Neuron (in vitro differentiated cells): ENCODE data around the gene ATP1A2.

Source experiments
- H2AFZ ChIP-seq: one replicate; pipeline ENCODE4 v1.6.1; 2013; ENCODE audit warnings: low read depth, mild to moderate bottlenecking, inconsistent platforms, low read length, moderate library complexity
- H3K27me3 ChIP-seq: one replicate; pipeline ENCODE4 v1.6.1; 2013; ENCODE audit warnings: low read length; ENCODE audit not compliant: insufficient read depth
- H3K36me3 ChIP-seq: one replicate; pipeline ENCODE4 v1.6.1; 2013; ENCODE audit warnings: low read length; ENCODE audit not compliant: insufficient read depth
- H3K4me1 ChIP-seq: one replicate; pipeline ENCODE4 v1.6.1; 2013; ENCODE audit warnings: low read length; ENCODE audit not compliant: insufficient read depth
- H3K4me3 ChIP-seq: 2 replicates; pipeline ENCODE4 v1.5.1; 2013; ENCODE audit warnings: mild to moderate bottlenecking, low read length, moderate library complexity
- H3K9me3 ChIP-seq: one replicate; pipeline ENCODE4 v1.6.1; 2013; ENCODE audit warnings: low read length

Gene ATP1A2

GRCh38 chr1:160079448-160079847 lies 36.1 kb upstream of the ATP1A2 start:
- Histone ChIP-seq H3K36me3 (no peaks in the 10 kb centered on the region), H3K27me3 (peaks cover 34% of the 10 kb centered on the region), H3K4me1 (peaks cover 10% of the 10 kb centered on the region), H3K4me3 (no peak overlapping the region), H2AFZ (no peak overlapping the region), H3K9me3 (no peaks in the 10 kb centered on the region)

- Histone ChIP-seq H2AFZ (no peak overlapping the region), H3K4me3 (no peak overlapping the region), H3K27me3 (peaks cover 26% of the 10 kb centered on the region), H3K9me3 (no peaks in the 10 kb centered on the region), H3K36me3 (no peaks in the 10 kb centered on the region), H3K4me1 (peaks cover 10% of the 10 kb centered on the region)
These were observed 35.0 kb upstream of the ATP1A2 start for GRCh38 chr1:160080381-160081100.

- H3K9me3 ChIP-seq = no peaks in the 10 kb centered on the region
- no peaks in the 10 kb centered on the region for H3K36me3 ChIP-seq
- H3K4me1 ChIP-seq = peaks cover 16% of the 10 kb centered on the region
- no peak within 1 kb of the TSS for H2AFZ ChIP-seq
- H3K27me3 ChIP-seq = peaks cover 22% of the 10 kb centered on the region
- no peak within 1 kb of the TSS for H3K4me3 ChIP-seq
These were observed 34.2 kb upstream of the ATP1A2 start, which contains the start of gene KCNJ9 for GRCh38 chr1:160081261-160081936. Gene KCNJ9 (plus strand): TSS chr1:160081538. CDS start chr1:160084031, 2,493 bp downstream.

- H3K36me3 ChIP-seq = no peaks in the 10 kb centered on the region
- H3K27me3 ChIP-seq = peaks cover 21% of the 10 kb centered on the region
- peaks cover 16% of the 10 kb centered on the region for H3K4me1 ChIP-seq
- H3K9me3 ChIP-seq = no peaks in the 10 kb centered on the region
- H2AFZ ChIP-seq = no peak overlapping the region
- no peak overlapping the region for H3K4me3 ChIP-seq
These were observed 33.1 kb upstream of the ATP1A2 start for GRCh38 chr1:160082487-160082886.

- no peaks in the 10 kb centered on the region for H3K9me3 ChIP-seq
- peaks cover 21% of the 10 kb centered on the region for H3K27me3 ChIP-seq
- peaks cover 16% of the 10 kb centered on the region for H3K4me1 ChIP-seq
These were observed 32.6 kb upstream of the ATP1A2 start for GRCh38 chr1:160082926-160083325.

GRCh38 chr1:160083968-160084770 lies 31.4 kb upstream of the ATP1A2 start:
- Histone ChIP-seq H3K27me3 (peaks cover 21% of the 10 kb centered on the region), H3K4me3 (no peak overlapping the region), H3K36me3 (no peaks in the 10 kb centered on the region), H3K9me3 (no peaks in the 10 kb centered on the region), H3K4me1 (peaks cover 16% of the 10 kb centered on the region), H2AFZ (no peak overlapping the region)

More at GRCh38 chr1:160082926-160083325, 32.6 kb upstream of the ATP1A2 start:
- H2AFZ ChIP-seq = no peak overlapping the region
- H3K36me3 ChIP-seq = no peaks in the 10 kb centered on the region
- H3K4me3 ChIP-seq = no peak overlapping the region

GRCh38 chr1:160084771-160085321 lies 30.7 kb upstream of the ATP1A2 start:
- Histone ChIP-seq H2AFZ (no peak overlapping the region), H3K9me3 (no peaks in the 10 kb centered on the region), H3K27me3 (peaks cover 20% of the 10 kb centered on the region), H3K36me3 (no peaks in the 10 kb centered on the region), H3K4me1 (peaks cover 16% of the 10 kb centered on the region), H3K4me3 (no peak overlapping the region)

- Histone ChIP-seq H3K4me1 (peaks cover 15% of the 10 kb centered on the region), H3K9me3 (no peaks in the 10 kb centered on the region), H3K27me3 (peaks cover 14% of the 10 kb centered on the region), H3K4me3 (no peak overlapping the region), H2AFZ (no peak overlapping the region), H3K36me3 (no peaks in the 10 kb centered on the region)
These were observed 29.7 kb upstream of the ATP1A2 start for GRCh38 chr1:160085686-160086455.

GRCh38 chr1:160086456-160086892 lies 29.1 kb upstream of the ATP1A2 start:
- Histone ChIP-seq H3K4me3 (no peak overlapping the region), H2AFZ (no peak overlapping the region), H3K4me1 (peaks cover 9% of the 10 kb centered on the region), H3K27me3 (peaks cover 14% of the 10 kb centered on the region), H3K36me3 (no peaks in the 10 kb centered on the region), H3K9me3 (no peaks in the 10 kb centered on the region)

GRCh38 chr1:160087118-160087662 lies 28.4 kb upstream of the ATP1A2 start:
- Histone ChIP-seq H3K9me3 (no peaks in the 10 kb centered on the region), H3K4me3 (no peak overlapping the region), H3K27me3 (peaks cover 14% of the 10 kb centered on the region), H3K36me3 (no peaks in the 10 kb centered on the region), H2AFZ (no peak overlapping the region), H3K4me1 (peaks cover 5% of the 10 kb centered on the region)

- no peak overlapping the region for H2AFZ ChIP-seq
- peaks cover 4% of the 10 kb centered on the region for H3K27me3 ChIP-seq
- no peak overlapping the region for H3K4me3 ChIP-seq
- H3K4me1 ChIP-seq = peaks cover 5% of the 10 kb centered on the region
- no peaks in the 10 kb centered on the region for H3K9me3 ChIP-seq
- no peaks in the 10 kb centered on the region for H3K36me3 ChIP-seq
These were observed 25.7 kb upstream of the ATP1A2 start for GRCh38 chr1:160089883-160090282.

GRCh38 chr1:160090760-160091159 lies 24.8 kb upstream of the ATP1A2 start:
- Histone ChIP-seq H3K9me3 (no peaks in the 10 kb centered on the region), H2AFZ (no peak overlapping the region), H3K36me3 (no peaks in the 10 kb centered on the region), H3K27me3 (peaks cover 4% of the 10 kb centered on the region), H3K4me3 (no peak overlapping the region), H3K4me1 (peaks cover 12% of the 10 kb centered on the region)
